ENCODE measurements around the gene C3orf22. TPM values are rescaled to one million over a fixed set of nuclear protein-coding genes. Genes with fewer than 3 reads are reported as not detected.
A peak's percentile ranks its signal among the peaks of the same experiment; 100 is the strongest.

Gene C3orf22
- total RNA-seq, 4 donors from 2014 or later: not detected

DNA sequence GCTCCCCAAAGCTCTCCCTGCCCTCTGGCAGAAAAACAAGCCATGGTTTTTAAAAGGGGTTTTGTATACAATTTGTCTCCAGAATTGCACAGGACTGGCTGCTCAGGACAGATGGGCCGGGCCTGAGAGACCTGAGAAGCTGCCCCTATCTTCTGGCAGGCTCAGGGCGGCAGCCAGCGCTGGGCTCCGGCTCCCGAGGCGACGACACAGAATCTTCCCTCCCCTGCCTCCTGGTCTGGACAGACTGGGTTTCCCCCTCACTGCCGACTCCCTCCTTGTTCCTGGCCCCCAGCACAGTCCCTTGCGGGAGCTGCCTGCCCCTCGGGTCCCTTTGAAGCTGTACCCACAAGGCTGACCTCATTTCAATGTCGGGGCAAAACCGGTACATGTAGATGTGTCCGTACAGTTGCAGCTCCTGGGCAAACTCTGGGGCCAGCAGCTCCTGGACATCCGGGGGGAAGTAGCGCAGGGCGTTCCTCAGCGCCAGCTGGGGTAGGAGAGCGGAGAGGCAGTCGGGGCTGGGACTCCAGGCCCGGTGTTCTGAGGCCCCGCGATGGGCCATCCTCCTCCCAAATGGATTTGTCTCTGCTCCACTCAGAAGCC lies 48.3 kb downstream of the C3orf22 start:
- TF ChIP-seq, protein P1, sequence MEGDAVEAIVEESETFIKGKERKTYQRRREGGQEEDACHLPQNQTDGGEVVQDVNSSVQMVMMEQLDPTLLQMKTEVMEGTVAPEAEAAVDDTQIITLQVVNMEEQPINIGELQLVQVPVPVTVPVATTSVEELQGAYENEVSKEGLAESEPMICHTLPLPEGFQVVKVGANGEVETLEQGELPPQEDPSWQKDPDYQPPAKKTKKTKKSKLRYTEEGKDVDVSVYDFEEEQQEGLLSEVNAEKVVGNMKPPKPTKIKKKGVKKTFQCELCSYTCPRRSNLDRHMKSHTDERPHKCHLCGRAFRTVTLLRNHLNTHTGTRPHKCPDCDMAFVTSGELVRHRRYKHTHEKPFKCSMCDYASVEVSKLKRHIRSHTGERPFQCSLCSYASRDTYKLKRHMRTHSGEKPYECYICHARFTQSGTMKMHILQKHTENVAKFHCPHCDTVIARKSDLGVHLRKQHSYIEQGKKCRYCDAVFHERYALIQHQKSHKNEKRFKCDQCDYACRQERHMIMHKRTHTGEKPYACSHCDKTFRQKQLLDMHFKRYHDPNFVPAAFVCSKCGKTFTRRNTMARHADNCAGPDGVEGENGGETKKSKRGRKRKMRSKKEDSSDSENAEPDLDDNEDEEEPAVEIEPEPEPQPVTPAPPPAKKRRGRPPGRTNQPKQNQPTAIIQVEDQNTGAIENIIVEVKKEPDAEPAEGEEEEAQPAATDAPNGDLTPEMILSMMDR (IDR thresholded peaks at IDR 0.05): no peak
- ATAC-seq (ENCODE audit: low FRiP score): no peak
- DNase-seq (ENCODE audit: low spot score): no peak

DNA sequence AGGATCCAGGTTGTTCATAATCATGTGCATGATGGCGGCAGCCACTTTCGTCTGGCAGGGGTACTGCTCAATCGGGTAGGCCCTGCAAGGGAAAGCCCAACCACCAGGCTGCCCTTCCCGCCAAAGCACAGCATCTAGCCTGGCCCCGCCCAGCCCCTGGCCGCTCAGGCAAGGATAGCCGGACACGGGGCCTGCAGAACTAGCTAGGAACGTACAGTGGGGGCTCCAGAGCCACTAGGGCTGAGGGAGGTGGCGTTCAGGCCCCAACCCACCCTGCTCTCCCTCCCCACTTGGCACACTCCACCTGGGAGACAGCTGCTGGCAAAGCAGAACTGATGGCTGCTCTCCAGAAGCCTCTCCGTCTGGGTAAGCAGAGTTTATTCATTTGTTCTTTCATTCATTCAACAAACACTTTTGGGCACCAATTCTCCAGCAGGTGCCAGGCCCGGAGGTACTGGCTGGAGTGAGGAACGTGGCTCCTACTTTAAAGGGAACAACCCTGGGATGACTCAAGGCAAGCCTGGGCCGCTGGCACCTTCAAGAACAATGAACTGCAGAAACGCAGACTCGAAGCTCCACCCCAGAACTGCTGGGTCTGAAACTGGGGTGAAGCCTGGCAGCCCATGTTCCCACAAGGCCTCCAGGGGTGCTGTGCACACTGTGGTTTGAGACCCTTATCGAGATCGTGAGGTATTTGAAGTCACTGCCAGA lies 49.0 kb downstream of the C3orf22 start:
- ATAC-seq (ENCODE audit: low FRiP score) (no peak), DNase-seq (ENCODE audit: low spot score) (no peak)
- TF ChIP-seq, protein P1 (IDR thresholded peaks at IDR 0.05): no peak

DNA sequence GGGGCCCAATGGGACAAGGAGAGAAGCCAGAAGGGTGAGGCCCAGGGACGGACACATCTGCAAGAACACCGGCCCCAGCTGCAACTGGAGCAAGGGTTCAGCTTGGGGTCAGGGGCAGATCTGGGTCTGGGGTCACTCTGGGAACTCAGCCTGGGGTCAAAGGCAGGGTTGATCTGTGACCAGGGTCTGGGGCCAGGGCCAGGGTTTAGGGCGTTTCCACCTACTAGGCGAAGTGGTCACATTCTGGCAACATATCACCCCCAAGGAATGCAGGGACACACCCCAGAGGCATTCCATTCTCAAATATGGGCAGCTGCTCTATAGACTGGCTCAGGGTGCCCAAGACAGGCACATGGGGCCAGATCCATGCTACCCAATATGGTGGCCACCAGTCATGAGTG lies 50.2 kb downstream of the C3orf22 start:
- TF ChIP-seq, protein P1 (IDR thresholded peaks at IDR 0.05): no peak

DNA sequence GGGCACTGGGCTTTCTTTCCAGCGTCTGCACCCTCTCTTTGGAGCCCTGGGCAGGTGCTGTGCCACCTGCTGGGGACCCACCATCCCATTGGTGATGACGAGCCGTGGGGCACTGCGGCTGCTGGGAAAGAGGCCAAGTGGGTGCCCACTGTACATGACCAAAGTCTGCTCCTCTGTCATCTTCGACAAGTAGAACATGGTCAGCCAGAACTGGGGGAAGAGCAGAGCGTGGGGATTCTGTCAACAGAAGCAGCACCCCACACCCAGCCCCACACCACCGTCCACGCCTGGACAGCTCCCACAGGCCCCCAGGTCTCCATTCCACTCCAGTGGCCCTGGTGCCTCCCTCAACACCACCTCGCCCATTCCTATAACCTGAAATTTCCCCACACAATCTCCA lies 50.8 kb downstream of the C3orf22 start:
- ATAC-seq (ENCODE audit: low FRiP score) (no peak), DNase-seq (ENCODE audit: low spot score) (no peak)
- TF ChIP-seq, protein P1 (IDR thresholded peaks at IDR 0.05): no peak

More for the DNA sequence above, 50.2 kb downstream of the C3orf22 start:
- DNase-seq (ENCODE audit: low spot score) (no peak), ATAC-seq (ENCODE audit: low FRiP score) (peak; percentile 24)

DNA sequence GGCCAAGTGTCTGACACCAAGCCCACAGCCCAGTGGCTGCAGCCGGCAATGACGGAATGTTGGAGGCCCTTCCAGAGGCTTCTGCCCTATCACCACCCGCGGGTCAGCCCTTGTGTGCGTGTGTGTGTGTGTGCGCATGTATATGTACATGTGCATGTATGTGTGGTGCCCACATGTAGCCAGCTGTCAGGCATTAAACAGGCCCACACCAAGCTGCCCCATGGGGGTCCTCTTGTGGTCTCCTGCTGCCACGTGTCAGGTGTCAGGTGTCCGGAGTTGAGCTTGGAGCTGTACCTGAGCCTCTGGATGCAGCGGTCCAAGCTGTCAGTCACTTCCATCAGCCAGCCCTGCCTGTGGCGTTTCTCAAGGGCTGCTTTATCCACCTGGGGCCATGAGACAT lies 55.0 kb downstream of the C3orf22 start:
- TF ChIP-seq, protein P1 (IDR thresholded peaks at IDR 0.05): no peak
- DNase-seq (ENCODE audit: low spot score): no peak
- ATAC-seq (ENCODE audit: low FRiP score): no peak

DNA sequence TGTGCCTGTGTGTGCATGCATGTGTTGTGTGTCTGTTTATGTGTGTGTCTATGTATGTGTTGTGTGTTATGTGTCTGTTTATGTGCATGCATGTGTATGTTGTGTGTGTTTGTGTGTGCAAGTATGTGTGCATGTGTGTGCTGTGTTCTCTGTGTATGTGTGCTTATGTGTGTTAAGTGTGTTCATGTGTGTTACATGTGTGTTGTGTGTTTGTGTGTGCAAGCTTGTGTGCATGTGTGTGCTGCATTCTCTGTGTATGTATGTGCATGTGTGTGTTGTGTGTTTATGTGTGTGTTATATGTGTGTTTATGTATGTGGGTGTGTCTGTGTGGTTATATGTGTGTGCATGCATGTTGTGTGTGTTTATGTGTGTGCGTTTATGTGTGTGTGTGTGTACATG lies 56.1 kb downstream of the C3orf22 start:
- DNase-seq (ENCODE audit: low spot score) (no peak), ATAC-seq (ENCODE audit: low FRiP score) (no peak)
- TF ChIP-seq, protein P1 (IDR thresholded peaks at IDR 0.05): no peak

DNA sequence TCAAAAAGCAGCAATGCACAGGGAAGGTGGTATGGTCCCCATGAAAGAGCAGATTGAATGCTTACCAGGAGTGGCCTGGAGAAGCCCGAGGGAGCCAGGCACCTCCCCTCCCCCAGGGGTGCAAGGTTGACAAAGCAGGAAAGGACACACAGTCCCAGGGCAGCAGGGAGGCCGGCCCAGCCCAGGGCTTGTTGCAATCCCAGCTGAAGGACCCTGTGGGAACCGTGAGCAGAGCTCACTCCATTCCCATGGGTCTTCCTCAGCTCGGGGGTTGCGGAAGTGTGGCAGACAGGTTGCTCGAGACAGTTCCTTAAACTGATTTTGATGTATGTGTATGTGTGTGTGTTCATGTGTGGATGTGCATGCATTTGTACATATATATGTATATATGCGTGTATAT lies 57.0 kb downstream of the C3orf22 start:
- DNase-seq (ENCODE audit: low spot score) (no peak), ATAC-seq (ENCODE audit: low FRiP score) (no peak)
- TF ChIP-seq, protein P1 (IDR thresholded peaks at IDR 0.05): no peak
